Stimulated activated CD8-positive, alpha-beta memory T cell treated with anti-CD3 and anti-CD28 coated beads, Interleukin-15, amount 100 ng/mL, for 24 hours (primary cell): ENCODE measurements around the gene LGALS1.
A peak's percentile ranks its signal among the peaks of the same experiment; 100 is the strongest.
"Not testable (repeated sequence)": the region's sequence is repeated elsewhere in the genome, so short reads cannot be mapped to it uniquely, and the experiment has no call there.

ENCODE experiments used
- DNase-seq: peaks from one replicate; pipeline ENCODE4 v3.0.0-alpha.2; 2020; ENCODE audit warnings: low read depth

LGALS1 gene

DNA sequence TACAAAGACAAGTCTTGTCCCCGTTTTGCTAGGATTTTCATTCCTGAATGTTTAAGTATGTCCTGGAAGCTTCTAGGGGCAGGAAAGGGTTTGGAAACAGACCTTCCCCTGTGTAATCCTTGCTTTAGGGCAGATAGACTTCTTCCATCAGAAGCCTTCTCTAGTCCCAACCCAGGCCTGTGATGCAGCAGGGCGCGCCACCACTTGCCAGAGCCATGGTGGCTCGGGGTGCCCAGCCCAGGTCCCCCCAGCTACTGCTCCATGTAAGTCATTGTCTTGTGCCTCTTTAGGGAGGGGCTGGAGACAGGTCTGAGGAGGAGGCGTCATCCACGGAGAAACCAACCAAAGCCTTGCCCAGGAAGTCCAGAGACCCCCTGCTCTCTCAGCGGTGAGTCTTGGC, 15.0 kb downstream of the LGALS1 start:
- DNase-seq = no peak

GRCh38 chr22:37690901-37691504, 15.6 kb downstream of the LGALS1 start:
- no peak for DNase-seq

DNA sequence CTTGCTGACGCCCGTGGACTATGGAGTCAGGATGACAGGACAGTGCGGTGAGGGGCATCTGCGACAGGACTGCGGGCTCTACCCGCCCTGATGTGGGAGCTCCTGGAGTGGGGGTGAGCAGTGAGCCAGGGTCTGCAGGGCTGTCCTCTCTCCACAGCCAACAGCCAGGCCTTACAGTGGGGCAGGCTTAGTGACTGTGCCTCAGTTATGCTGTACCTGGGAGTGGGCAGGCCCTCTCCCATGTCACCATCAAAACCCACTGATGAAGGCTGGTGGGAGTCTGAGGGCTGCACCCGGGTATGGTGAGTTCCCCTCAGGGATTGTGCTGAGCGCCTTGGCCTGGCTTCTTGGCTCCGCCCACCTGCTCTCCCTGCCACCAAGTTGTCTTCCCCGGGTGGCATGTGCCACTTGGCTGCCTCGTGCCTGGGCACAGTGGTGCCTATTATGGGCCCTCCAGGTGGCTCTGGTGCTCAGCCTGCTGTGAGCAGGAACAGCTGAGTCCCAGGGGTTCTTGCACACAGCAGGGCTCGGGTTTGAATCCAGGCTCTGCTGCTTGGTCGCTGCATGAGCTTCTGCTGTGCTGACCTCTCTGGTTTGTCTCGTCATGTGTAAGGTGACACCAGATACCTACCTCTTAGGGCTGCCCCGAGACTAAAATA, 17.3 kb downstream of the LGALS1 start:
- DNase-seq = no peak

- not testable (repeated sequence) for DNase-seq
Measured at GRCh38 chr22:37694131-37694530, 18.7 kb downstream of the LGALS1 start.

DNA sequence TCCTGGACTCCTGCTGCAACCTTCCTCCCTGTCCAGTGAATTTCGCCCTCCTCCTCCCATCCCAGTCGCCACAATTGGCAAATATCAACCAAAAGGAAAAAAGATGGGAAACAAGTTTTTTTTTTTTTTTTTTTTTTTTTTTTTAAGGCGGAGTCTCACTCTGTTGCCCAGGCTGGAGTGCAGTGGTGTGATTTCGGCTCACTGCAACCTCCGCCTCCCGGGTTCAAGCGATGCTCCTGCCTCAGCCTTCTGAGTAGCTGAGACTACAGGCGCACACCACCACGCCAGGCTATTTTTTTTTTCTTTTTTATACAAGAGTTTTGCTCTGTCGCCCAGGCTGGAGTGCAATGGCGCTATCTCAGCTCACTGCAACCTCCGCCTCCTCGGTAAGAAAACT, 20.8 kb downstream of the LGALS1 start:
- not testable (repeated sequence) for DNase-seq

DNA sequence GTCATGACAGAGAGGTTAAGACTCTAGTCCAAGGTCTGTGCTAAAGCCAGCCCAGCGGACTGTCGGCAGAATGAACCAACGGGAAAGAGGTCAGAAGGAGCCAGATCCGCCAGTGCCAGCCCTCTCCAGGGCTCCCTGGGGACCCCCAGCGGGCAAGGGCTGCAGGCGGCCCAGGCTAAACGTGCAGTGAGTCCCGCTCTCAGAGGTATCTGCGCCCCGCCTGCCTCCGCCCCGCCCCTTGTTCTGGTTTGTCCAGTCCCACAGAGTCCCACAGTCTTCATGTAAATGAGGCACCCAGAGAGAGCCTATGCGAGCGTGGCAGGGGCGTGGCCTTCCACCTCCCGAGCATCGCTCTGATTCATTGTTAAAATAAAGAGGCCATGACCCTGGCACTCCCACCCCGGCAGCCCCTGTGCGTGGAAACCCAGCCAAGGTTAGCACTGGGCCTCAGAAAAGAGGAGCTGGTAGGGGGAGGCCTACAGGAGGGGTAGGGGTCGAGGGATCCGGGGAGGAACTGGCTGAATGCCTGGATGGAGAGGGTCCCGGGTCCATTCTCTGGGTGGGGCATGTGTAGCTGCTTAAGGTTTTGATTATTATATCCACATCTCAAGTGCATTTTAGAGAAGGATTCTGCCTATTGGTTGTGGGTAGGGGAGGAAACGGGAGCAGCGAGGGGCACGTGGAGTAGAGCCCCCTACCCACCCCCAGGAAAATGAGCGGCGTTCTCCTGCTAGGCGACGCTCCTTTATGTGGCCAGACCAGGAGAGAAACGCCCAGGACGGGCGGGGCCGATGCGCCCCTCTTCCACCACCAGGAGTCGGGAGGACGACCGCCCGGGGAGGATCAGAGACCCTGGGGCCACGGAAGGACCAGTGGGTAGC, 21.5 kb downstream of the LGALS1 start, which contains the start of gene TRIOBP:
TRIOBP (plus strand) TSS at position 392 of the 881 bp plus-strand sequence. CDS start 4,318 bp downstream, outside the sequence.
- DNase-seq = peak; percentile 60

GRCh38 chr22:37697538-37697835, 22.1 kb downstream of the LGALS1 start:
- DNase-seq = no peak

DNA sequence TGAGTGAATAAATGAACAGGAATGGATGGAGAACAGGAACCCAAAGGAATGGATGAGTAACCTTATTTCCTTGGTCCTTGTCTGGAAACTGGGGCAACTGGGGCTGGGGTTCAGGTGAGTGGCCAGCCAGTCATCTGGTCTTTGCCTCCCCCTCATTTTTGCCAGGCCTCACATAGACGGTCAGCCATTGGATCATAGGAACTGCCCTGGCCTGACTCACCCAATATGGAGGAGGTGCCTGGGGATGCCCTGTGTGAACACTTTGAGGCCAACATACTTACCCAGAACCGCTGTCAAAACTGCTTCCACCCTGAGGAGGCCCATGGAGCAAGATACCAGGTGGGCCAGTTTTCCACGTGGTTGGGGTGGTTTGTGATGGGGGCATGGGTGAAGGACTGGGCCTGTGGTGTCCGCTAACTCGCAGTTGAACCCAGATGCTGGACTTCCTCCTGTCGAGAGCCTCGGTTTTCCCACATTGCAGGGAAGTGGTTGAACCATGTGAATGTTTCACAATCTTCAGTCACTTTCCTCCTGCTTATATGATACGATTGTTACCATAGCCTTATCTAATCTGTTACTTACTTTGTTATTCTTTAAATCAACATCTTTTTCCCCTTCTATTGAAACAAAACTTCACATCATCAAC, 25.8 kb downstream of the LGALS1 start:
- no peak for DNase-seq

DNA sequence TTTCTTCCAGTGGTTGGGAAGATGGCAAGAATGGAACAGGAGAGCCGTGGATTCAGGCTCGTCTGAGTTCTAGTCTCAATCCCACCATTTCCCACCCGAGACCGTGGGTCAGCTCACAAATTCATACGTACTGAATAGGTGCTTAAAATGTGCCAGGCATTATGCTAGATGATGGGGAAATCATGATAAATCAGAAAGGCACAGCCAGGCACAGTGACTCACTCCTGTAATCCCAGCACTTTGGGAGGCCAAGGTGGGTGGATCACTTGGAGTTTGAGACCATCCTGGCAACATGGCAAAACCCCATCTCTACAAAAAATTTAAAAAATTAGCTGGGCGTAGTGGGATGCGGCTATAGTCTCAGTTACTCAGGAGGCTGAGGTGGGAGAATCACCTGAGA, 28.5 kb downstream of the LGALS1 start:
- no peak for DNase-seq

DNA sequence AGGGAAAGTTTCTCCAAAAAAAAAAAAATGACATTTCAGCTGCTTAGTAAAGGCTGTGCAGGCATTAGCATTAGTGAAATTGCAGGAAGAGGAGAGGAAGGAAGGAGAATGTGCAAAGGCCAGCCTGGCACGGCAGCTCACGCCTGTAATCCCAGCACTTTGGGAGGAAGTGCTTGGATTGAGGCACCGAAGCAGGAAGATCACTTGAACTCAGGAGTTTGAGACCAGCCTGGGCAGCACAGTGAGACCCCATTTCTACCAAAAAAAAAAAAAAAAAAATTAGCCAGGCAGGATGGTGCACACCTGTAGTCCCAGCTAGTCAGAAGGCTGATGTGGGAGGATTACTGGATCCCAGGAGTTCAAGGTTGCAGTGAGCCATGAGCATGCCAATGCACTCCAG, 29.2 kb downstream of the LGALS1 start:
- no peak for DNase-seq

DNA sequence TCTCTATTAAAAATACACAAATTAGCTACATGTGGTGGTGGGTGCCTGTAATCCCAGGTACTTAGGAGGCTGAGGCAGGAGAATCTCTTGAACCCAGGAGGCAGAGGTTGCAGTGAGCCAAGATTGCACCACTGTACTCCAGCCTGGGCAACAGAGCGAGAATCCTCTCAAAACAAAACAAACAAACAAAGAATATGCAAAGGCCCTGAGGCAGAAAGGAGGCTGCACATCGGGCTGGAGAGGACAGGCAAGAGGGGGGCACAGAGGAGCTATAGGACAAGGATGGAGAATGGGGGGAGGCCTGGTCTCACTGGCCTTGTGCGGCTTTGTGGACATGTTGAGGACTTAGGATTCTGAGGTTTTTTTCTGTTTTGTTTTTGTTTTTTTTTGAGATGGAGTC, 29.8 kb downstream of the LGALS1 start:
- no peak for DNase-seq

- DNase-seq = no peak
Measured at GRCh38 chr22:37708580-37709444, 33.4 kb downstream of the LGALS1 start.

DNA sequence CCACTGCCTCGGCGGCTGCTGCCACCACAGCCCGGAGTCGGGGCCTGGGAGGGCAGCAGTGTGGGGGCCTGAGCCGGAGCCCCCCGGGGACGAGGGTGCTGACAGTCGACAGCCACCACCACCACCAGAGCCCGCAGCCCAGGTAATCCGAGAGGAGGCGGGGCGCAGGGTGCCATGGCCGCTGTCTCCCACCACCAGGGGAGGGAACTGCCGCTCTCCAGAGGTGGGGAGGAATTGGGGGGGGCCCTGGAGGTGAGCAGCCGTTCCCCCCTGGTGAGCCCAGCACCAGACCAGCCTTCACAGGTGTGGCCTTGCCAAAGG, 34.0 kb downstream of the LGALS1 start:
- no peak for DNase-seq

GRCh38 chr22:37710675-37711074, 35.2 kb downstream of the LGALS1 start:
- no peak for DNase-seq

GRCh38 chr22:37711490-37711889, 36.1 kb downstream of the LGALS1 start:
- DNase-seq = no peak

GRCh38 chr22:37713761-37714160, 38.3 kb downstream of the LGALS1 start:
- no peak for DNase-seq

DNA sequence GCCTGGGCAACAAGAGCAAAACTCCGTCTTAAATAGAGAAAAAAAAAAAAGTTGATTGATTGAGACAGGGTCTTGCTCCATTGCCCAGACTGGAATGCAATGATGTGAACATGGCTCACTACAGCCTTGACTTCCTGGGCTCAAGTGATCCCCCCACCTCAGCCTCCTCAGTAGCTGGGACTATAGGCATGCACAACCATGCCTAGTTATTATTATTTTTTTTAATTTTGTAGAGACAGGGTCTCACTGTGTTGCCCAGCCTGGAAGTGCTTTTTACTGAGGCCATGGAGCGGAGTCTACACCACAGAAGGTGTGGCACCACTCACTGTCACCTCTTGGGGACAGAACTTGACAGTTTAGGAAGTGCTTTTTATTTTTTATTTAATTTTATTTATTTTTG, 39.2 kb downstream of the LGALS1 start:
- no peak for DNase-seq

- no peak for DNase-seq
Measured at GRCh38 chr22:37715760-37716159, 40.3 kb downstream of the LGALS1 start.

DNA sequence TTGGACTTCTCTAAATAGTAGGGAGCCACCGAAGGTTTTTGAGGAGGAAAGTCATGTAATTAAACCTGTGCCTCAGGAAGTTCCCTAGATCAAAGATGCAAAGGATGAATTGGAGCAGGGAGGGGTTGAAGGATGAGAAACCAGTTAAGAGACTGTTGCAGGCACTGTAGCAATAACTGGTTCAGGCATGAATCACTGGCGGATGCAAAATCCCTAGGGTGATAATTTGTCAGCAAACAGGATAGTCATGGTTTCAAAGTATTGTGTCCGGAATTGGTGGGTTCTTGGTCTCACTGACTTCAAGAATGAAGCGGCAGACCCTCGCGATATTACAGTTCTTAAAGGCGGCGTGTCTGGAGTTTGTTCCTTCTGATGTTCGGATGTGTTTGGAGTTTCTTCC, 41.3 kb downstream of the LGALS1 start:
- no peak for DNase-seq

DNA sequence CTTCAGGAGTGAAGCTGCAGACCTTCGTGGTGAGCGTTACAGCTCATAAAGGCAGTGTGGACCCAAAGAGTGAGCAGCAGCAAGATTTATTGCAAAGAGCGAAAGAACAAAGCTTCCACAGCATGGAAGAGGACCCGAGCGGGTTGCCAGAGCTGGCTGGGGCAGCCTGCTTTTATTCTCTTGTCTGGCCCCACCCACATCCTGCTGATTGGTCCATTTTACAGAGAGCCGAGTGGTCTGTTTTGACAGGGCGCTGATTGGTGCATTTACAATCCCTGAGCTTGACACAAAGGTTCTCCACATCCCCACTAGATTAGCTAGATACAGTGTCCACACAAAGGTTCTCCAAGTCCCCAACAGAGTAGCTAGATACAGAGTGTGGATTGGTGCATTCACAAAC, 41.8 kb downstream of the LGALS1 start:
- not testable (repeated sequence) for DNase-seq

DNA sequence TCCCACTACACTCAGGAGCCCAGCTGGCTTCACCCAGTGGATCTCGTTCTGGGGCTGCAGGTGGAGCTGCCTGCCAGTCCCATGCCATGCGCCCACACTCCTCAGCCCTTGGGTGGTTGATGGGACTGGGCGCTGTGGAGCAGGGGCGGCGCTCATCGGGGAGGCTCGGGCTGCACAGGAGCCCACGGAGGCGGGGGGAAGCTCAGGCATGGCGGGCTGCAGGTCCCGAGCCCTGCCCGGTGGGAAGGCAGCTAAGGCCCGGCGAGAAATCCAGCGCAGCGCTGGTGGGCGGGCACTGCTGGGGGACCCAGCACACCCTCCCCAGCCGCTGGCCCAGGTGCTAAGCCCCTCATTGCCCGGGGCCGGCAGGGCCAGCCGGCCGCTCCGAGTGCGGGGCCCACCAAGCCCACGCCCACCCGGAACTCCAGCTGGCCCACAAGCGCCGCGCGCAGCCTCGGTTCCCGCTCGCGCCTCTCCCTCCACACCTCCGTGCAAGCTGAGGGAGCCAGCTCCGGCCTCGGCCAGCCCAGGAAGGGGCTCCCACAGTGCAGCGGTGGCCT, 42.4 kb downstream of the LGALS1 start:
- DNase-seq = not testable (repeated sequence)
